ENCODE measurements around the gene LRRC32.

LRRC32 gene

GRCh38 chr11:76662656-76663485, 7.7 kb downstream of the LRRC32 start:
- DNase-seq, result no peak

- no peak for DNase-seq
These were observed 8.6 kb downstream of the LRRC32 start for GRCh38 chr11:76661834-76662434.

GRCh38 chr11:76661306-76661751, 9.2 kb downstream of the LRRC32 start:
- no peak for DNase-seq

- DNase-seq, result no peak
These were observed 9.8 kb downstream of the LRRC32 start for GRCh38 chr11:76660533-76661305.

- DNase-seq, result no peak
These were observed 10.6 kb downstream of the LRRC32 start for GRCh38 chr11:76659672-76660532.

- no peak for DNase-seq
These were observed 11.6 kb downstream of the LRRC32 start for GRCh38 chr11:76658651-76659650.

GRCh38 chr11:76658231-76658630, 12.3 kb downstream of the LRRC32 start:
- no peak for DNase-seq

- no peak for DNase-seq
These were observed 13.1 kb downstream of the LRRC32 start for GRCh38 chr11:76657187-76658170.

- no peak for DNase-seq
These were observed 13.9 kb downstream of the LRRC32 start for GRCh38 chr11:76656571-76657081.

GRCh38 chr11:76656050-76656531, 14.5 kb downstream of the LRRC32 start:
- DNase-seq, result no peak

- DNase-seq, result no peak
These were observed 15.0 kb downstream of the LRRC32 start for GRCh38 chr11:76655501-76656049.

- no peak for DNase-seq
These were observed 15.6 kb downstream of the LRRC32 start for GRCh38 chr11:76654980-76655379.

GRCh38 chr11:76654298-76654851, 16.2 kb downstream of the LRRC32 start:
- DNase-seq, result no peak

- no peak for DNase-seq
These were observed 16.8 kb downstream of the LRRC32 start for GRCh38 chr11:76653674-76654284.

- no peak for DNase-seq
These were observed 17.4 kb downstream of the LRRC32 start for GRCh38 chr11:76653012-76653673.

- DNase-seq, result no peak
These were observed 20.6 kb downstream of the LRRC32 start for GRCh38 chr11:76649851-76650372.

- DNase-seq, result no peak
These were observed 21.5 kb downstream of the LRRC32 start for GRCh38 chr11:76649011-76649410.

GRCh38 chr11:76648061-76648460, 22.5 kb downstream of the LRRC32 start:
- no peak for DNase-seq

Data from activated CD4-positive, alpha-beta T cell treated with anti-CD3 and anti-CD28 coated beads, Interleukin-2, amount 50 U/mL, for 1 hour (primary cell).